ENCODE data around the gene EIF3D.
"Not testable (repeated sequence)": the region's sequence is repeated elsewhere in the genome, so short reads cannot be mapped to it uniquely, and the experiment has no call there.

Gene EIF3D

DNA sequence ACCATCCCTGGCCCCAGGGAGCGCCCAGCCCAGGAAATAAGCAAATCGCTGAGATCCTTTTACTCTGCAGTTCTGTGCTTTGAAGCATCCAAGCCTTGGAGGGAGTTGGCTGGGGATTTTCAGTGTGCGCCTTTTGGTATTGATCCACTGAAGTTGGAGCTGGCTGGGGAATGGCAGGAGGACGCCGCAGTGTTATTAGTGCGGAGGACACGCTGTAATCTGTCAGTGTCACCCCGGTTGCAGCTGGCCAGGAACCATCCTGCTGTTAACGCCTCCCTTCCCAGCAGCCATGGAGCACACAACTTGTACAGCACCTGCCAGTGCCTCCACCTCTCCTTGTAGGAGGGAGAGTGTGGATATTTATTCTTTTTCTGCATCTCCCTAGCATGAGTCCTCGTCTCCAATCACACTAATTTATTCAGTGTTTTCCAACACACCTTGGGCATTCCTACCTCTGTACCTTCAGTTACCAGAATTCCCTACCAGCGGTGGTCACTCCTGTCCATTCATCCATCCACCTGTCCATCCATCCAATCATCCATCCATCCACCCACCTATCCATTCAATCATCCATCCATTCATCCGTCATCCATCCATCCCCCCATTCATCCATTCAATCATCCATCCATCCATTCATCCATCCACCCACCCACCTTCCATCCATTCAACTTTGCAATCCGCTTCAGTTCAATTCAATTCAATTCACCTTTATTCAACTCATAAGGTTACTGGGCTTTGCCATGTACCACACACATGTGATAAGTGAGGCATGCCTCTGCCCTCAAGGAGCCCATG, 21.9 kb upstream of the EIF3D start:
- DNase-seq (ENCODE audit: low read depth) = no peak

DNA sequence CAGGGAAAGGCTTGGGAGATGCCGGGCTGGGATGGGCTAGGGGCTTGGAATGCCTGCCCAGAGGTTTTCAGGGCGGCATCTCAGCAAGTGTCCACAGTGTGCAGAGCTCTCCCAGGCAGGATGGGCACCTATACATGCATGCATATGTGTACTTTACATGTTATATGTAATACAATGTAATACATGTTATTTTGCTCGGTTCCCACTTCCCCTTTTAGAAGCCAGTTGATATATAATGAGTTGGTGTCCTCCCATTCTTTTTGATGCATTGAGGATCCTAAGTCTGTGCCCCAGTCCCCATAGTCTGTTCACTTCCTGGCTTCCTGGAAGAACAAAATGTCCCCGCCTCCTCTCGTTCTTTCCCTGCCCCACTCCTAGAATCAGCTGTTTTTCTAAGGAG, 20.1 kb upstream of the EIF3D start:
- H3K4me3 ChIP-seq (ENCODE audit: low read depth, low read length) = no peak overlapping the region
- DNase-seq (ENCODE audit: low read depth) = no peak

More for the DNA sequence above, 21.9 kb upstream of the EIF3D start:
- no peak overlapping the region for H3K4me3 ChIP-seq (ENCODE audit: low read depth, low read length)

DNA sequence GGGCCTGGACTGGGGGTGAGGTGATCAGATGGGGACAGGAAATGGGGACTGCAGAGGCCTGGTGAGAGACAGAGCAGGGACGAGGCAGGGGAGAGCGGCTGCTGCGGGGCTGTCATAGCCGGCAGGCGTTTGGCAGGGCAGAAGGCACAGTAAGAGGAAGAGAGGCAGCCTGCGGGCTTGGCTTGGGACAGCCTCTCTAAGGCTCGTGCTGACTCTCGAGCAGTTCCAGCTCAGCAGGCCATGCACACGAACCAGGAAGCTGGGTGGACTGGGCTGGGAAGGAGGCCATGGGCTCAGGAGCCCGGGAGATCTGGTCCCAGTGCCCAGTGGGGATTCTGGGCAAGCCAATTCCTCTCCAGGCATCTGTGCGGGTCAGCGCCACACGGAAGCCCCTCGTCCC, 19.6 kb upstream of the EIF3D start:
- no peak for DNase-seq (ENCODE audit: low read depth)
- no peak overlapping the region for H3K4me3 ChIP-seq (ENCODE audit: low read depth, low read length)

- peak; percentile 52 for DNase-seq (ENCODE audit: low read depth)
- no peak overlapping the region for H3K4me3 ChIP-seq (ENCODE audit: low read depth, low read length)
Measured at GRCh38 chr22:36546932-36547331, 18.0 kb upstream of the EIF3D start.

GRCh38 chr22:36546092-36546804, 17.3 kb upstream of the EIF3D start:
- DNase-seq (ENCODE audit: low read depth) = no peak
- H3K4me3 ChIP-seq (ENCODE audit: low read depth, low read length) = no peak overlapping the region

- no peak overlapping the region for H3K4me3 ChIP-seq (ENCODE audit: low read depth, low read length)
- DNase-seq (ENCODE audit: low read depth) = no peak
Measured at GRCh38 chr22:36544107-36544620, 15.2 kb upstream of the EIF3D start.

GRCh38 chr22:36541831-36542411, 13.0 kb upstream of the EIF3D start:
- DNase-seq (ENCODE audit: low read depth) = peak; percentile 76
- H3K4me3 ChIP-seq (ENCODE audit: low read depth, low read length) = no peak overlapping the region

- no peak for DNase-seq (ENCODE audit: low read depth)
Measured at GRCh38 chr22:36540867-36541642, 12.1 kb upstream of the EIF3D start.

GRCh38 chr22:36538529-36538928, 9.6 kb upstream of the EIF3D start:
- no peak for DNase-seq (ENCODE audit: low read depth)
- no peak overlapping the region for H3K4me3 ChIP-seq (ENCODE audit: low read depth, low read length)

More at GRCh38 chr22:36540867-36541642, 12.1 kb upstream of the EIF3D start:
- H3K4me3 ChIP-seq (ENCODE audit: low read depth, low read length) = no peak overlapping the region

DNA sequence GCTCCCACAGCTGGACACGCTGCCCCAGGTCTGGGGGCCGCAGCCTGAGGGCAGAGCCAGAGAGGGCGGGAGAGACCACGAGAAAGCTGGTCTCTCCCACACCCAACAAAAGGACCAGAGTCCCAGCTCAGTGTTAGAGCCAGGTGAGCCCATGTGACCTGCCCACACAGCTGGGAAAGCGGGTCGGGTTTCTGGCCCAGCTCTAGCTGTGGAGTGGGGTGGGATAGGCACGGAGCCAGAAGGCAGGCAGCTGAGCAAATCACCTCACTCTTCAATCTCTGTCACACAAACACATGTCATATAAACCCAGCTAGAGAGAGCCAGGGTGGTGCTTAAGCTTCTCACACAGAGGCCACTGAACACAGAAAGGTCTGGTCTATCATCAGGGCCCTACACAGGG, 7.8 kb upstream of the EIF3D start:
- no peak overlapping the region for H3K4me3 ChIP-seq (ENCODE audit: low read depth, low read length)

DNA sequence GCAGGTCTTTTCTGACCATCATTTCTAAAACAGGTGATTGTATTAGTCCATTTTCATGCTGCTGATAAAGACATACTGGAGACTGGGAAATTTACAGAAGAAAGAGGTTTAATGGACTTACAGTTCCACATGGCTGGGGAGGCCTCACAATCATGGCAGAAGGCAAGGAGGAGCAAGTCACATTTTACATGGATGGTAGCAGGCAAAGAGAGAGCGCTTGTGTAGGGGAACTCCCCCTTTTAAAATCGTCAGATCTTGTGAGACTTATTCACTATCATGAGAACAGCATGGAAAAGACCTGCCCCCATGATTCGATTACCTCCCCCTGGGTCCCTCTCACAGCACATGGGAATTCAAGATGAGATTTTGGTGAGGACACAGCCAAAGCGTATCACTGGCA, 4.4 kb upstream of the EIF3D start:
- not testable (repeated sequence) for H3K4me3 ChIP-seq (ENCODE audit: low read depth, low read length); DNase-seq (ENCODE audit: low read depth)

More for the DNA sequence above, 7.8 kb upstream of the EIF3D start:
- DNase-seq (ENCODE audit: low read depth) = no peak

GRCh38 chr22:36532466-36532865, 3.5 kb upstream of the EIF3D start:
- H3K4me3 ChIP-seq (ENCODE audit: low read depth, low read length) = no peak overlapping the region
- DNase-seq (ENCODE audit: low read depth) = no peak

DNA sequence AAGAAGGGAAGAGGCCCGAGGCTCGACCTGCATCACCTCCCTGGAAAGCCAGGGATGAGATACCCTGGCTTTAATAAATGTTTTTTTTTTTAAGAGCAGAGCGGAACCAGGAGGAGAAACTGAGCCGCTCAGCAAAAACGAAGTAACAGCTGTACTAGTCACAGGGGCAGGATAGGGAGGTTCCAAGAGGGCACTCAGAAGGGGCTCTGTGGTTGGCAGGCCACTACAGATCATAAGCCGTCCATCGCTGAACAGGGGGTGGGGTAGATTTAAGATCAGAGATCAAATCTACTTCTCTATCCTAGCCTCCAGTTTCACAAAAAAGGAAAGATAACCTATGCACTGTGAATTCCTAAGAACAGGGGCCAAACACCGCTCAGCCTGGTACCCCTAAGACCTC, 625 bp downstream of the EIF3D start:
- H3K4me3 ChIP-seq (ENCODE audit: low read depth, low read length) = peak overlapping the region; percentile 82
- no peak for DNase-seq (ENCODE audit: low read depth)

DNA sequence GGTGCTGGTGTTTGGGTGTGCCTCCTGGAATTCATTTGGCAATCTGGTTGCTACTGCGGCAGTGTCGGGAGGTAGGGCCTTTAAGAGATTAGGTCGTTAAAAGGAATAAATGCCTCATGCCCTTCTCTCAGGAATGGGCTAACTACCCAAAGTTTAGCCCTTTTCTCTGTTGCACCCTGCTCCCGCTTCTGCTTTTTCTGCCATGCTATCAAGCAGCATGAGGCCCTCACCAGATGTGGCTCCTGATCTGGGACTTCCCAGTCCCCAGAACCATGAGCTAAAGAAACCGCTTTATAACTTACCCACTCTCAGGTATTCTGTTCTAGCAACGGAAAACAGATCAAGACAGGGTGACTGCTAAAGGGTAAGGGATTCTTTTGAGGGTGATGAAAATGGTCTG, 6.3 kb downstream of the EIF3D start:
- DNase-seq (ENCODE audit: low read depth) = no peak

DNA sequence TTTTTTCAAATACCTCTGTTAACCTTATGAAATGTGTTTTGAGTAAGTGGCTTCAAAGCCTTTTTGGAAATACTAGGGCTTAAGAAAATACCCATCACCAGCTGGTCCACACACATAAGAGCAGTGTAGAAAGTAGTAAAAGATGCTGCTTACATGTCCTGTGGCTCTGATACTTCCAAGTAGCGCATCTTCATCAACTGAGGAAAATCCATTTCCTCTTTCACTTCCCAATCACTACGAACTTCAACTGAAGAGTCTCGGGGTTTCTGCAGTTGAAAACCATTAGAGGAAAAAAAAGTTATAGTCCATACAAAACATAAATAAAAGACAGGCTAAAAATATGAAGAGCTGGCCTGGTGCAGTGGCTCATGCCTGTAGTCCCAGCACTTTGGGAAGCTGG, 8.5 kb downstream of the EIF3D start:
- H3K4me3 ChIP-seq (ENCODE audit: low read depth, low read length) = no peak overlapping the region
- no peak for DNase-seq (ENCODE audit: low read depth)

More for the DNA sequence above, 6.3 kb downstream of the EIF3D start:
- no peak overlapping the region for H3K4me3 ChIP-seq (ENCODE audit: low read depth, low read length)

- H3K4me3 ChIP-seq (ENCODE audit: low read depth, low read length); DNase-seq (ENCODE audit: low read depth): not testable (repeated sequence)
Measured at GRCh38 chr22:36519906-36520305, 9.1 kb downstream of the EIF3D start.

- no peak for DNase-seq (ENCODE audit: low read depth)
Measured at GRCh38 chr22:36514766-36515165, 14.2 kb downstream of the EIF3D start.

GRCh38 chr22:36512991-36513390, 16.0 kb downstream of the EIF3D start:
- H3K4me3 ChIP-seq (ENCODE audit: low read depth, low read length) = no peak overlapping the region
- DNase-seq (ENCODE audit: low read depth) = no peak

More at GRCh38 chr22:36514766-36515165, 14.2 kb downstream of the EIF3D start:
- H3K4me3 ChIP-seq (ENCODE audit: low read depth, low read length) = no peak overlapping the region

DNA sequence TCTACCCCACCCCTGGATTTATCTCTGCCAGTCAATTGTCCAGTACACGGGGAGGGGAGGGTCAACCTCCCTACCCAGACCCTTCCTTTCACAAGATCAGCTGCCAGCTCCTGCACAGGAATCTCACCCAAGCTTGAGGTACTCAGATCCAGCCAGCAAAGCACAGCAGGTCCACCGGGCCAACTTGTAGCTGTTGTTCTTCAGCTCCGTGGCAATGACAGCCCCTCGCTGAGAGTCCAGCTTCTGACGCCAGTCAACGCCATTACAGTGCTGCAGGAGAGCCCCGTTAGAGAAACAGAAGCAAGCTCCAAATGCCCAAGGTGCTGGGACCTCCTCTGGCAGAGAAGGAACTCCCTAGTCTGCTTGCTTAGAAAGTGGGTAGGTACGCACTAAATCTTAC, 16.6 kb downstream of the EIF3D start:
- DNase-seq (ENCODE audit: low read depth) = no peak
- H3K4me3 ChIP-seq (ENCODE audit: low read depth, low read length) = no peak overlapping the region
